PC-9 (cell line): Measurements from ENCODE around the gene TMEM266. TPM values are rescaled to one million over a fixed set of nuclear protein-coding genes. Genes with fewer than 3 reads are reported as not detected.

Experiments used
- BruUV-seq: library from RNA; stranded (reverse); fragments of 400-500 nt; replicated peaks from 2 replicates; lab custom pipeline; 2021; lab: Mats Ljungman, UMichigan
- CTCF ChIA-PET: fragments of 300-600 bp; sonication (Branson Sonifier 250); formaldehyde crosslinking; loops from one replicate; lab custom pipeline; 2022; ENCODE audit warnings: antibody characterized with exemption; lab: Charles Lee
- POLR2A ChIA-PET: fragments of 300-600 bp; sonication (Branson Sonifier 250); formaldehyde crosslinking; loops from one replicate; lab custom pipeline; 2022; ENCODE audit warnings: antibody characterized with exemption; ENCODE audit not compliant: unreplicated experiment; lab: Charles Lee
- DNase-seq, 2 experiments: peaks; one replicate each; pipeline versions ENCODE4 v3.0.0 to v3.0.0-alpha.2; 2015 to 2022; ENCODE audit warnings: mixed read lengths in 1 of 2
- H2AFZ ChIP-seq: fragments of 200-600 bp; sonication (generic); 2 replicates; pipeline ENCODE4 v1.8.1; 2017; ENCODE audit warnings: antibody characterized with exemption
- H3F3A ChIP-seq: fragments of 200-600 bp; sonication (generic); 2 replicates; pipeline ENCODE4 v1.8.1; 2017; ENCODE audit warnings: antibody characterized with exemption, mild to moderate bottlenecking, low read depth; ENCODE audit not compliant: insufficient read depth
- H3K27ac ChIP-seq: fragments of 200-600 bp; sonication (generic); 2 replicates; pipeline ENCODE4 v1.6.1; 2016; ENCODE audit warnings: mixed run types
- H3K27me3 ChIP-seq: fragments of 200-600 bp; sonication (generic); 2 replicates; pipeline ENCODE4 v1.6.1; 2016; ENCODE audit warnings: low read depth, mixed run types; ENCODE audit not compliant: insufficient read depth
- H3K36me3 ChIP-seq: fragments of 200-600 bp; sonication (generic); 2 replicates; pipeline ENCODE4 v1.6.1; 2016; ENCODE audit warnings: low read depth, mixed run types
- H3K4me1 ChIP-seq: fragments of 200-600 bp; sonication (generic); replicated peaks from 2 replicates; pipeline ENCODE4 v1.6.1; 2016; ENCODE audit warnings: mixed run types; ENCODE audit not compliant: insufficient read depth
- H3K4me2 ChIP-seq: fragments of 200-600 bp; sonication (generic); 2 replicates; pipeline ENCODE4 v1.6.1; 2017; ENCODE audit warnings: mixed run types
- H3K4me3 ChIP-seq: fragments of 200-600 bp; sonication (generic); 2 replicates; pipeline ENCODE4 v1.6.1; 2016; ENCODE audit warnings: mixed run types
- H3K79me2 ChIP-seq: fragments of 200-600 bp; sonication (generic); 2 replicates; pipeline ENCODE4 v1.6.1; 2017; ENCODE audit warnings: low read depth, mixed run types
- H3K9me2 ChIP-seq: fragments of 200-600 bp; sonication (generic); 2 replicates; pipeline ENCODE4 v1.8.1; 2017; ENCODE audit warnings: mild to moderate bottlenecking; ENCODE audit not compliant: insufficient read depth
- H3K9me3 ChIP-seq: fragments of 200-600 bp; sonication (generic); 2 replicates; pipeline ENCODE4 v1.8.1; 2016; ENCODE audit warnings: low read depth; ENCODE audit not compliant: insufficient read depth
- H4K20me1 ChIP-seq: fragments of 200-600 bp; sonication (generic); 2 replicates; pipeline ENCODE4 v1.8.1; 2017; ENCODE audit not compliant: insufficient read depth
- EZH2 ChIP-seq: fragments of 200-600 bp; sonication (generic); IDR thresholded peaks from 2 replicates; pipeline ENCODE4 v1.8.0; 2017; ENCODE audit warnings: antibody characterized with exemption, low read depth
- intact Hi-C: fragments of 100-400 bp; cut with micrococcal nuclease; formaldehyde crosslinking; loops from one replicate; pipeline ENCODE4 v1.10.0; 2022; ENCODE audit not compliant: unreplicated experiment
- total RNA-seq: library from RNA; stranded (reverse); gene quantifications from 2 replicates; pipeline ENCODE4 v1.2.3, GENCODE V29; 2021
- TF ChIP-seq, protein P1 (sequence below): fragments of 200-600 bp; sonication (generic); conservative IDR thresholded peaks from 2 replicates; pipeline ENCODE4 v1.6.1; 2017; ENCODE audit warnings: mixed run types, antibody characterized with exemption, mild to moderate bottlenecking, moderate library complexity

Gene TMEM266
- total RNA-seq, 1 experiment from 2014 or later = 0.41 TPM

DNA sequence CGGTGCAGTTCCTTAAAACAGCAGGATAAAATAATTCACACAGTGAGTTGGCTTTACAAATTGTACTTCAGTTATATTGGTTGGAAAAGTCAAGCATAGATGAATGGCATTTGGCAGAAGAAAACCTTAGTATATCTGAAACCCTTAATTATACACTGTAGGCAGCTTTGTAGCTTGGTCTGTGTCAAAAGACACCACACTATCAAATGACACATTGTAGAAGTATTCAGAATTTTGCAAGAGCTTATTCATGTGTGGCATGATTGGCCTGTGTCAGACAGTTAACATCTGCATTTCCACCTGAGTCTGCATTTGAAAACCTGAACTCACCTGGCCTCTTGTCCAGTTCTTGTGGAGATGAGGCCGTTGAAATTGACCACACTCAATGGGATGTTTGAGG, 13.8 kb downstream of the TMEM266 start:
- Histone ChIP-seq H3K27ac (no peak overlapping the region; the same call in 1 of the 2 replicates), H3F3A (peaks cover 24% of the 10 kb centered on the region), H3K4me1 (peaks cover 46% of the 10 kb centered on the region), H3K4me3 (no peak overlapping the region), H3K79me2 (no peaks in the 10 kb centered on the region), H2AFZ (no peak overlapping the region), H3K27me3 (no peaks in the 10 kb centered on the region), H3K9me3 (no peaks in the 10 kb centered on the region), H4K20me1 (no peaks in the 10 kb centered on the region), H3K4me2 (peak overlapping the region; percentile 26; the same call in 1 of the 2 replicates), H3K9me2 (0 out of 2 replicates have a peak, but pooled peaks cover 3% of the 10 kb centered on the region), H3K36me3 (no peaks in the 10 kb centered on the region)
- POLR2A ChIA-PET = interaction anchor here (0.6 kb wide), 1 partner anchor 253 kb away, joined by 3 read pairs; no protein-coding TSS in a partner anchor
- peak; percentile 36 to 95 for DNase-seq
- intact Hi-C loops = no loop called here
- no peak for TF ChIP-seq EZH2
- TF ChIP-seq, protein P1, sequence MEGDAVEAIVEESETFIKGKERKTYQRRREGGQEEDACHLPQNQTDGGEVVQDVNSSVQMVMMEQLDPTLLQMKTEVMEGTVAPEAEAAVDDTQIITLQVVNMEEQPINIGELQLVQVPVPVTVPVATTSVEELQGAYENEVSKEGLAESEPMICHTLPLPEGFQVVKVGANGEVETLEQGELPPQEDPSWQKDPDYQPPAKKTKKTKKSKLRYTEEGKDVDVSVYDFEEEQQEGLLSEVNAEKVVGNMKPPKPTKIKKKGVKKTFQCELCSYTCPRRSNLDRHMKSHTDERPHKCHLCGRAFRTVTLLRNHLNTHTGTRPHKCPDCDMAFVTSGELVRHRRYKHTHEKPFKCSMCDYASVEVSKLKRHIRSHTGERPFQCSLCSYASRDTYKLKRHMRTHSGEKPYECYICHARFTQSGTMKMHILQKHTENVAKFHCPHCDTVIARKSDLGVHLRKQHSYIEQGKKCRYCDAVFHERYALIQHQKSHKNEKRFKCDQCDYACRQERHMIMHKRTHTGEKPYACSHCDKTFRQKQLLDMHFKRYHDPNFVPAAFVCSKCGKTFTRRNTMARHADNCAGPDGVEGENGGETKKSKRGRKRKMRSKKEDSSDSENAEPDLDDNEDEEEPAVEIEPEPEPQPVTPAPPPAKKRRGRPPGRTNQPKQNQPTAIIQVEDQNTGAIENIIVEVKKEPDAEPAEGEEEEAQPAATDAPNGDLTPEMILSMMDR = no peak
- BruUV-seq = no TSS peak
- CTCF ChIA-PET = interaction anchor here (0.7 kb wide), 1 partner anchor 200 kb away, joined by 5 read pairs; no protein-coding TSS in a partner anchor

DNA sequence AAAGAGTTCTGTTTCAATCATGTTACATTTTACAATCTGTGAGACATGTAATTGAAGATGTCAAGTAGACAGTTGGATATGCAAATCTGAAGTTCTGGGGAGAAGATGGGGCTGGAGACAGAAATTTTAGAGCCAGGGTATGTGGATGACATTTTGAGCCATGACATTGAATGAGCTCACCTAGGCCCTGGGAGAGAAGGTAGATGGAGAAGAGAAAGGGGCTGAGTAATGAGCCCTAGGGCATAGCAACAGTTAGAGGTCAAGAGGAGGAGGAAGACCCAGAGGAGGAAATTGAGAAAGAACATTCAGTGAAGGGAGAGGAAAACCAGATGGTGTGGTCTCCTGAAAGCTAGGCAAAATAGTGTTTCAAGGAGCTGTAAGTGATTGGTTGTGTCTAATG, 15.3 kb downstream of the TMEM266 start:
- peaks cover 24% of the 10 kb centered on the region for H3F3A ChIP-seq
- H3K79me2 ChIP-seq = no peaks in the 10 kb centered on the region
- H3K27ac ChIP-seq = no peak overlapping the region
- H3K36me3 ChIP-seq = no peaks in the 10 kb centered on the region
- TF ChIP-seq EZH2 = no peak
- TF ChIP-seq, protein P1 = no peak
- peak overlapping the region; percentile 26; the same call in 1 of the 2 replicates for H3K4me2 ChIP-seq
- POLR2A ChIA-PET = interaction anchor here (0.5 to 0.6 kb wide), 2 partner anchors 232 to 429 kb away, joined by 4 to 8 read pairs; partner anchors contain the start of gene UBE2Q2
- H3K4me1 ChIP-seq = peaks cover 46% of the 10 kb centered on the region
- H3K4me3 ChIP-seq = no peak overlapping the region
- CTCF ChIA-PET = no interaction called here
- DNase-seq = no peak
- intact Hi-C loops = no loop called here
- no peaks in the 10 kb centered on the region for H3K9me2 ChIP-seq
- no TSS peak for BruUV-seq
- H2AFZ ChIP-seq = no peak overlapping the region
- H3K9me3 ChIP-seq = no peaks in the 10 kb centered on the region
- H4K20me1 ChIP-seq = no peaks in the 10 kb centered on the region
- no peaks in the 10 kb centered on the region for H3K27me3 ChIP-seq

DNA sequence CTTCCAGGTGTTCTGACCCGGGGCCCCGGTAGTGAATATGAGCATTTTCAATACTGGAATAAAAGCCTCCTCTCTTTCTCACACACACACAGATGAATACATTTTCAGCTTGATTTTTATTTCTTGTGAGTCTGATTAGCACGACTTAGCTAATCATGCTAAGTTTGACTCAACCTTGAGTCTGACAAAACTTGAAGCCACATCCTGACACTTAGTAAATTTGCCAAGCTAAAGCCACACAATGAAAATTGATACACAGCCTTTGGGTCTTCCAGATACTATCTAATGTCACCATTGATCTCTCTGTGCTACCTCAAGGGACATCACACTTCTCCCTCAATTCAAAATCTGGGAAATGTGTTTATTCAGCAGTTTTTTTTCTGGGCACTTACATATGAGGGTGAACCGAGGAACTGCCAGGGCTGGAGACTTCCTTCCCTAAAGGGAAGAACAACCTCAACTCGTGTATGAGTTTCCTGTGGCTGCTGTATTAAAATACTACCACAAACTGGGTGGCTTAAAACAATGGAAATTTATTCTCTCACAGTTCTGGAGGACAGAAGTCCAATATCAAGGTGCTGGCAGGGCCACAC, 18.6 kb downstream of the TMEM266 start:
- CTCF ChIA-PET = interaction anchor here (0.6 kb wide), 1 partner anchor 61 kb away, joined by 4 read pairs; no protein-coding TSS in a partner anchor
- no peaks in the 10 kb centered on the region for H3K9me2 ChIP-seq
- H3K79me2 ChIP-seq = no peaks in the 10 kb centered on the region
- H3F3A ChIP-seq = peaks cover 9% of the 10 kb centered on the region; the same call in 1 of the 2 replicates
- DNase-seq = no peak
- H2AFZ ChIP-seq = no peak overlapping the region
- H3K36me3 ChIP-seq = no peaks in the 10 kb centered on the region
- no peaks in the 10 kb centered on the region for H4K20me1 ChIP-seq
- no peaks in the 10 kb centered on the region for H3K27me3 ChIP-seq
- no peak overlapping the region for H3K27ac ChIP-seq
- POLR2A ChIA-PET = no interaction called here
- H3K4me2 ChIP-seq = no peak overlapping the region
- no TSS peak for BruUV-seq
- intact Hi-C loops = no loop called here
- peaks cover 20% of the 10 kb centered on the region for H3K4me1 ChIP-seq
- TF ChIP-seq EZH2 = no peak
- TF ChIP-seq, protein P1 = no peak
- no peaks in the 10 kb centered on the region for H3K9me3 ChIP-seq
- H3K4me3 ChIP-seq = no peak overlapping the region
